Stimulated activated memory B cell treated with anti-CD40 and anti-IgM and Interleukin-4, amounts not matched to agents 10 μg/mL and 1 μg/mL and 100 μg/mL, for 72 hours (primary cell): Measurements from ENCODE around the gene NID2.

Experiments used
- ATAC-seq: fragments of 150-1000 bp; cut with Tn5 transposase; 2 replicates; pipeline ENCODE4 v1.10.0; 2021
- H3K27ac Mint-ChIP-seq: one replicate; pipeline ENCODE4 v1.8.0; 2022; ENCODE audit warnings: mild to moderate bottlenecking, mixed read lengths
- H3K27me3 Mint-ChIP-seq: one replicate; pipeline ENCODE4 v1.8.0; 2022; ENCODE audit warnings: mixed read lengths
- H3K36me3 Mint-ChIP-seq: one replicate; pipeline ENCODE4 v1.8.0; 2022; ENCODE audit warnings: mixed read lengths
- H3K4me1 Mint-ChIP-seq: one replicate; pipeline ENCODE4 v1.8.0; 2022; ENCODE audit warnings: mixed read lengths
- H3K4me3 Mint-ChIP-seq: one replicate; pipeline ENCODE4 v1.8.0; 2022; ENCODE audit warnings: mild to moderate bottlenecking, moderate library complexity, mixed read lengths
- H3K9me3 Mint-ChIP-seq: one replicate; pipeline ENCODE4 v1.8.0; 2022; ENCODE audit warnings: mixed read lengths

NID2 gene

DNA sequence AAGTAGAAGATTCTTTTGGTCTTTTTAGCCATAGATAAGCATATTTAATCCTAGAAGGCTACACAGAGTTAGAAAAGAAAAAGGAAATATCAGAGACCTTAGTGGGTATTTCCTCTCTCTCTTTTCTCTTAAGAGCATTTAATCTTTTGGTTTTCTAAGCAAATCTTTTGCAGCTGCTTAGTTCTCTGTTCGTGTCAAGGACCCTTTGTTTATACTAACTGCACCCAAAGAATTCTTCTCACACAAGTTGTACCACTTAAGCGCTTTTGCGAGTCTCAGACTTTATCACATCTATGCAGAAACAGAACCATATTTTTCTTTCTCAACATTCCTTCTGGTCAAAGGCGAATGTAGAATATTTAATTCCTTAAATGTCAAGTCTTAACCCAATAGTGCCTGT is 17.9 kb upstream of the NID2 start:
- no peak overlapping the region for H3K4me3 Mint-ChIP-seq
- H3K27ac Mint-ChIP-seq = no peak overlapping the region
- no peaks in the 10 kb centered on the region for H3K4me1 Mint-ChIP-seq
- H3K27me3 Mint-ChIP-seq = peaks cover 27% of the 10 kb centered on the region
- H3K9me3 Mint-ChIP-seq = peaks cover 6% of the 10 kb centered on the region
- no peak for ATAC-seq
- H3K36me3 Mint-ChIP-seq = no peaks in the 10 kb centered on the region

DNA sequence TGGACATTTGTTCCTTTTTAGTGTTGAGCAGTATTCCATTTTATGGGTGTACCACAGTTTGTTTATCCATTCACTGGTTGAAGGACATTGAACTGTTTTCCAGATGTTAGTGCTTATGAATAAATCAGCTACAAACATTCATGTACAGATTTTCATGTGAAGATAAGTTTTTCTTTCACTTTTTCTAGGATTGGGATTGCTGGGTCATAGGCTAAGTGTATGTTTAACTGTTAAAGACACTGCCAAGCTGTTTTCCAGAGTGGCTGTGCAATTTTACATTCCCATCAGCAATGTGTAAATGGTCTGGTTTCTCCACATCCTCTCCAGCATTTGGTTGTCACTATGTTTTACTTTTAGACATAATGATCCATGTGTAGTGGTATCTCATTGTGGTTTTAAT is 14.0 kb upstream of the NID2 start:
- H3K27ac Mint-ChIP-seq = no peak overlapping the region
- no peak for ATAC-seq
- no peak overlapping the region for H3K4me3 Mint-ChIP-seq
- peaks cover 6% of the 10 kb centered on the region for H3K9me3 Mint-ChIP-seq
- H3K36me3 Mint-ChIP-seq = no peaks in the 10 kb centered on the region
- no peaks in the 10 kb centered on the region for H3K4me1 Mint-ChIP-seq
- H3K27me3 Mint-ChIP-seq = peaks cover 13% of the 10 kb centered on the region

DNA sequence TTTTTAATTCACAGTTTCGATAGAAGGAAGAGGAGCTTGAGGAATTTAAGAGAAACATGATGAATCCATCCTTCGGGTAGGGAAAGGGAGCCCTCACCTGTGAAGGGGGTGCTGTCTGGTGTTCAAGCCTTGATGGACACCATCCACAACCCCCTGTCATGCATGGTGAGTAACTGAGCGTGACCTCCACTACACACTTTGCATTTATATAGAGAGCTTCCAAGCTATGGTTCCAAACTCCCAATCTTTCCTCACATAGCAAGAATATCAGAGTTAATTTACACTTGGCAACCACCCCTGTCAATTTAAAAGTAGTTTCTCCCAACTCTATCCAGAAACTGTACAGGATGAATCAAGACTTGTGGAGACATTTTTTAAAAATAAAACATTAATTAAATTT is 13.1 kb upstream of the NID2 start:
- Mint-ChIP-seq H3K36me3 (no peaks in the 10 kb centered on the region), H3K27me3 (peaks cover 10% of the 10 kb centered on the region), H3K27ac (no peak overlapping the region), H3K4me1 (no peaks in the 10 kb centered on the region), H3K4me3 (no peak overlapping the region), H3K9me3 (peaks cover 6% of the 10 kb centered on the region)
- ATAC-seq = no peak

DNA sequence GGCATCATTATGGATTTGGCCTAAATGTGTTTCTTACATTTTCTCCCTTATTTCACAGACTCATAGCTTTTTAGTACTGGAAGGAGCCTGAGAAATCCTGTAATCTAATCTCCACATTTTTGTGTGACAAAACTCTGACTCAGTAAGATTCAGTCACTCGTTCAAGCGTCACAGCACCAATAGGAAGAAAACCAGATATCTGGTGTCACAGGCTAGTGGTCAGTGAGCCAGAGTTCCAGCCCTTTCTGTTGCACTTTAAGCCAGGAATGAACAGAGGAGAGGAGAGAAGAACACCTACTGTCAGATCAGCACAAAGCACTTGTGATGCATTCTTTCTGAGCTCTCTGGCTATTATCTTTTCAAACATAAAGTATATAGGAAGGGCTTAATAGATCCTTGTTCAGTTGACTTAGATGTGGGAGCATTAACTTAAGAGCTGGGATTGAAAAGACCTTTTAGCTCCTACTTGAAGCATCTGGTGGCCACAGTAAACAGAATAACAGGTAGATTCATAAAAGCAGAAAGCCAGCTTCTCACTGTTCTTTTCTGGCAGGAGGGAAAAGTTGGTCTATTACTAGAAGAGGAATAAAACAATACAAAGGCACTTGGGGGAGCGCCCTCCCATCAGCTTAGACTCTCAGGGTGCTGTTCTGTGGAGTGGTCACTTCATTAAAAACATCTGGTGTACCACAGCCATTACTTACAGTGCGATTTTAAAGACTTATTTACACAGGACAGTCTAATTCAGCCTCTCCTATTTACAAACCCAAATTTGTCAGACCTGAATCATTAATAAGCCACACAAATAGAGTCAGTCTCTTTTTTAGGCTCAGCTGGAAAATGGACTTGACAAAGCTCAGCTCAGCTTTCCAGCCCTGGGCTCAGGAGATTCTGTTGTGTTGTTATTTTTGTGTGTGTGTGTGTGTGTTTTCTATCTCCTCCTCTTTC is 12.2 kb upstream of the NID2 start:
- no peak overlapping the region for H3K27ac Mint-ChIP-seq
- no peak for ATAC-seq
- H3K4me3 Mint-ChIP-seq = no peak overlapping the region
- H3K27me3 Mint-ChIP-seq = peaks cover 16% of the 10 kb centered on the region
- peaks cover 6% of the 10 kb centered on the region for H3K9me3 Mint-ChIP-seq
- H3K36me3 Mint-ChIP-seq = no peaks in the 10 kb centered on the region
- no peaks in the 10 kb centered on the region for H3K4me1 Mint-ChIP-seq

DNA sequence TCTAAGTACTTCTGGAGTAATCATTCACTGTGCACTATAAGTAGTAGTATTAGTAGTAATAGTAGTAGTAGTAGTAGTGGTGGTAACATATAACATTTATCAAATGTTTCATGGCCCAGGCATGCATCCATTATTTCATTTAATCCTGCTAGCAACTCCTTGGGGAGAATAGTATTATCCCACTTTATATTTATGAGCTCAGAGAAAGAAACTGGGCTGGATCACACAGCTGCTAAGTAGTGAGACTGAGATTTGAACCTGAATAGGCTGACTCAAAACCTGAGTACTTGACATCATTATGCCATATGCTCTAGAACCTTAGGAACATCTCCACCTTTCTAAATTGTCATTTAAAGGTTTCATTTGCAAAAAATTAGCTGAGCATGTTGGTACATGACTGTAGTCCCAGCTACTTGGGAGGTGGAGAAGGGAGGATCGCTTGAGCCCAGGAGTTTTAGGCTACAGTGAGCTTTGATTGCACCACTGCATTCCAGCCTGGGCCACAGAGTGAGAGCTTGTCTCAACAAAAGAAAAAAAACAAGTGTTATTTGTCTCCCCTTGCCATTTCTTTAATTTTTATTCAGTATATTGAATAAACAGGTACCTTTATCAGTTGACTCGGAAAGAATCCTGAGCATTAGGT is 11.4 kb upstream of the NID2 start:
- Mint-ChIP-seq H3K4me1 (no peaks in the 10 kb centered on the region), H3K36me3 (no peaks in the 10 kb centered on the region), H3K9me3 (peaks cover 6% of the 10 kb centered on the region), H3K27me3 (peaks cover 22% of the 10 kb centered on the region), H3K27ac (no peak overlapping the region), H3K4me3 (no peak overlapping the region)
- ATAC-seq = no peak

DNA sequence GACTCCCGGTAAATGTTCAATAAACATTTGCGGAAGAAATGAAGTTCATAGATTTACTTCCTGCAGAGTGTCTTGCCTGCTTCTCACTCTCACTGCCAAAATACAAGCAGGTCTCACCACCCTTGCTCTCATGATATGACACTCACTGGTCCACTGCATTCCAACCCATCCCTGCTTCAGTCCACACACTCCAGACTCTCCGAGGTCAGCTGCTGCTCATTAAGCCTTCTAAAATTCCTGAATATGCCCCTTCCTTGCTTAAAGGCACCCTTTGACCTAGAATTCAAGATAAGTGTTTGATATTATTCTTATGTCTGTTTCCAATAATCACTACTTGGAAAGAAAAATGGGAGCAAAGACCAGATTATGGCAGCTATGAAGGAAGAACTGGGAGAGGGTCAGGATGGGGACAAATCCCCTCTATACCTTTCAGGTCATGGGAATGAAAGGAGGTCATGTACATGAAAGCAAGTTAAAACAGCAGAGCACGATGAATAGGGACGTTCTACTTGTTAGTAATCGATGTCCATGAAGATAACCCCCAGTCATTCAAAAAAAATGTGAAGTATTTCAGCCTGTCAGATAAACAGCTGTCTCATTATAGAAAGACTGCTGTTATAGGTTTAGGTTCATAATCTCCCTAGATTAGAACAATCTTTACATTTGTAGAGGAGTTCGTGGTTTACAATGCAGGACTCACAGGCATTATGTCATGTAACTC is 10.5 kb upstream of the NID2 start:
- no peak overlapping the region for H3K4me3 Mint-ChIP-seq
- H3K4me1 Mint-ChIP-seq = no peaks in the 10 kb centered on the region
- peaks cover 30% of the 10 kb centered on the region for H3K27me3 Mint-ChIP-seq
- peaks cover 3% of the 10 kb centered on the region for H3K9me3 Mint-ChIP-seq
- H3K27ac Mint-ChIP-seq = no peak overlapping the region
- ATAC-seq = no peak
- H3K36me3 Mint-ChIP-seq = no peaks in the 10 kb centered on the region

DNA sequence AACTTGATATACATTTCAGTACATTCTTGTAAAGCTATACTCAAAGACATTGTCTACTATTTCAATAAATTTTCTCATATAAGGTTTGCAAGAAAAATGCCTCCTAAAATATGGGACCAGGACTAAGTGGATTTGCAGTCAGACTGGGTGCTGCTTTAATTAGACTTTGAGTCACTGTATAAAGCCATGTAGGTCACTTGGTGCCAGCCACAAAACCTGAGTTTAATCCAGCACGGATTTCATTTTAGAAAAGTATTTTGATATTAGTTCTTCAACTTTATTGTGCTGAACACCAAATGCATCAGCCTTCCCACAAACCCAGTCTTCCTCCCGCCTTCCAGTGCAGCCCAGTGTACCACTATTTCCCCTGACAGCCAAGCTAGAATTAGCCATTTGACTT is 9.9 kb upstream of the NID2 start:
- Mint-ChIP-seq H3K27me3 (peaks cover 37% of the 10 kb centered on the region), H3K4me3 (no peak overlapping the region), H3K9me3 (peaks cover 6% of the 10 kb centered on the region), H3K27ac (no peak overlapping the region), H3K36me3 (no peaks in the 10 kb centered on the region), H3K4me1 (no peaks in the 10 kb centered on the region)
- no peak for ATAC-seq

DNA sequence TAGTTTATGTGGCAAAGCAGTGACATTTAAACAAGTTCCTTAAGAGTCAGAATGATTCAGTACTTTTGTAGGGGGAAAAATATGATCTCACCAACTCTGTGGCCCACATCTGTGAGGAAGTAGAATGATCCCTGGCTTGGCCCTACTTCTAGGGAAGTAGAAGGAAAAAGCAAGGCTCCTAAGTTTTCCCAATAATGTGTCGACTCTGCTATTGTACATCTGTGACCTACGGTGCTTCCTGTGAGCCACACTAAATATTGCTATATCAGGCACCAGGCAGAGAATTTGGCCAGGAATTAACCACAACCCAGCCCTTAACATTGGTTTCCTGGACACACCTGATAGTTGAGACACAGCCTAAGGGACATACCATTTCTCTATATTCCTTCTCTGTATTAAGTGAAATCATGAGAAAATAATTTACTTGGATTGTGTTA is 9.3 kb upstream of the NID2 start:
- H3K27me3 Mint-ChIP-seq = peaks cover 38% of the 10 kb centered on the region
- ATAC-seq = no peak
- H3K4me1 Mint-ChIP-seq = no peaks in the 10 kb centered on the region
- H3K9me3 Mint-ChIP-seq = peaks cover 6% of the 10 kb centered on the region
- no peaks in the 10 kb centered on the region for H3K36me3 Mint-ChIP-seq
- no peak overlapping the region for H3K4me3 Mint-ChIP-seq
- no peak overlapping the region for H3K27ac Mint-ChIP-seq

DNA sequence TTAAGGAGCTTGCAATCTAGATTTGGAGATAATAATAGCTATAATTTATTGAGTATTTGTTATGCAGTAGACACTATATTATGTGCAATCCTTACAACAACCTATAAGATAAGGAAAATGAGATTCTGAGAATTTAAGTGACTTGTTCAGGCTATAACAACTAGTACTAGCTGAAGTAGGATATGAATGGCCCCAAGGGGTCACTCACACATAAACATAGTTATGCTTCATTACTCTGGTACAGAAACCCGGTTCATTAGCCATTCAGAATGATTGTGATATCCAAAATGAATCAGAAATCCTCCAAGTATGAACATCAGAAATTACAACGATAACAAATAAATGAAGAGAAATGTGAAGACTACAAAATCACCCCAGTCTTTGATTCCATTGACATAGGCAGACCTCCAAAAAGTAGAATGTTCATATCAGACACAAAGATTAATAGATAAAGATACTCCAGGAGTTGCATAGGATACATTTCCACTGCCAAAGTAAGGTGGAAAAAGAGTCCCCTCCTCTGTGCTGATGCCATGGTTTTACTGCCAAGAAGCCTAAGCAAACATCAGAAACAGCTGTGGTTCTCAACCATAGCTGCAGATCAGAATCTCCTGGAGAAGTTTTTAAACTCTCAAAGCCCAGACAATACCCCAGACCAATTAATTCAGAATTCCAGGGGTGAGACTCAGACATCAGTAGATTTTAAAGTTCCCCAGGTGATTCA is 8.6 kb upstream of the NID2 start:
- Mint-ChIP-seq H3K27me3 (peaks cover 42% of the 10 kb centered on the region), H3K4me3 (no peak overlapping the region), H3K36me3 (no peaks in the 10 kb centered on the region), H3K27ac (no peak overlapping the region), H3K9me3 (peaks cover 6% of the 10 kb centered on the region), H3K4me1 (no peaks in the 10 kb centered on the region)
- no peak for ATAC-seq

DNA sequence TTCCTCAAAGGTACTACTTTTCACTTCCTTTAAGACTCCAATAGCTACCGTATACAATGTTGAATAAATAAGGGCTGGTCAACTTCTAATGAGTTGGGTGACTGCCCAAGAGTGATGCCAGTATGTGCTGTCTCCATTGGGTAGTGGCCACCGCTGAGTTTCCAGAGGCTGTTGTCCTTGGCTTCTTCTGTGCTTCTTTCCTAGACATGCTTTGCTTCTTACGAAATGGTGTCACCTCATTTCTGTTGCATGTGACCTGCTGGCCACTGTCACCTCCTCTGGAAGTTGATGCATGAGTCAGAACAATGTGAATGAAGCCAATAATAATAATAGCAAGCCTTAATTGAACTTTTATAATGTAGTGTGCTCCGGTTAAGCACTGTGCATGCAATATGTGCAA is 7.5 kb upstream of the NID2 start:
- ATAC-seq = no peak
- Mint-ChIP-seq H3K4me1 (no peaks in the 10 kb centered on the region), H3K27ac (no peak overlapping the region), H3K9me3 (peaks cover 6% of the 10 kb centered on the region), H3K27me3 (peaks cover 53% of the 10 kb centered on the region), H3K4me3 (no peak overlapping the region), H3K36me3 (no peaks in the 10 kb centered on the region)

DNA sequence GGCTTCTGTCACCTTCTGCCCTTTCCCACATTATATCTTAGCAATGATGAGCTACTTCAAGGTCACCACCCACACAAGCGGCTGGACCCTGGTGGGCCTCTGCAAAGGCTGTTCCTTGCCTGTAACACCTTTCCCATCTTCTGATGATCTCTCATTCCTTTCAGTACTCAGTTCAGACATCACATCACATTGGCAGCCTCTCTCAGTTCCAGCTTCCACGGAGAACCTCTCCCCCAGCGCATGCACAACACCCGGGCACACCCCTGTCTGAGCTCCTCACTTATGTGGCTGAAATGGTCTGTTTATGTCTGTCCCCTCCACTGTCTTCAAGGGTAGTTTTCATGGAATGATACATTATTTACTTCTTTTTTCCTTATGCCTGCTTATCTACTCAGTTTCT is 6.5 kb upstream of the NID2 start:
- ATAC-seq = no peak
- no peaks in the 10 kb centered on the region for H3K4me1 Mint-ChIP-seq
- no peak overlapping the region for H3K4me3 Mint-ChIP-seq
- H3K36me3 Mint-ChIP-seq = no peaks in the 10 kb centered on the region
- H3K27me3 Mint-ChIP-seq = peaks cover 63% of the 10 kb centered on the region
- H3K9me3 Mint-ChIP-seq = peaks cover 6% of the 10 kb centered on the region
- H3K27ac Mint-ChIP-seq = no peak overlapping the region

DNA sequence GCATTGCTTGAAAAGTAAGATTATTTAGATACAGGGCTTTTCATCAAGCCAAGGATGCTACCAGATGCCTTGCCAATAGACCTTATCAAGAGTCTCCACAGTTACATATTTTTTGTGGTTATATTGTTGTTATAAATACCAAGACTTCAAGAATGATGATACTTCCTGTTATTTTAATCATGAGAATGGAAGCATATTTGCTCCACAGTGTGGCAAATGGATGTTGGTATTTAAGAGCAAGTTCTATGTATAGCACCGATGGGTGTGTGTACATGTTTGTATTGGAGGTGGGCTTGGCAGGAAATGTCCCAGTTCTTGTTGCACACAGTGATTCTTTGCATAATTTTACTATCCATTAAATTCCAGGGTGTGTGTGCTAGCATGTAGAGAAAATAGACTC is 4.4 kb upstream of the NID2 start:
- no peak for ATAC-seq
- H3K27me3 Mint-ChIP-seq = peaks cover 69% of the 10 kb centered on the region
- H3K9me3 Mint-ChIP-seq = peaks cover 6% of the 10 kb centered on the region
- H3K4me3 Mint-ChIP-seq = no peak overlapping the region
- H3K4me1 Mint-ChIP-seq = peaks cover 11% of the 10 kb centered on the region
- no peaks in the 10 kb centered on the region for H3K36me3 Mint-ChIP-seq
- H3K27ac Mint-ChIP-seq = no peak overlapping the region

DNA sequence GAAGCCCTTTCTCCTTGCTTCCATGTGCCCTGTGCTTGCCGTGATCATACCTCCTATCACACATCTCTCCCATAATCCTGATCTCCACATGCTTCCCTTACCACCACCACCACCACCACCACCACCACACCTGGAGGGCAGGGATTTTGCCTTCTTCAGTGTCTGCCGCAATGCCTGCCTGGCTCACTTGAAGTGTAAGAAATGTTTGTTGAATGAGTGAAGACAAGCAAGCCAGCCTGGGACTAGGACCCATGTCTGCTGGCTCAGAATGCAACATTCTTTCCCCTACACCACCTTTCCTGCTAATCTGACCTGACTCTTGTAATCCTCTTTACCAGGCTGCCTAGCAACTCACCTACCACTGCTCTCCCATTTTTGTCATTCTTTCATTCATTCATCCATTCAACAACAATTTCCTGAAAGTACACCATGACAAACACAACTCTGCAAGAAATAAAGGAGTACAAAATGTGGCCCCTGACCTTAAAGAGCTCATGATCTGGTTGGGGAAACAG is 3.5 kb upstream of the NID2 start:
- Mint-ChIP-seq H3K9me3 (peaks cover 6% of the 10 kb centered on the region), H3K4me1 (peaks cover 20% of the 10 kb centered on the region), H3K36me3 (no peaks in the 10 kb centered on the region), H3K27ac (no peak overlapping the region), H3K27me3 (peaks cover 79% of the 10 kb centered on the region), H3K4me3 (no peak overlapping the region)
- ATAC-seq = no peak

DNA sequence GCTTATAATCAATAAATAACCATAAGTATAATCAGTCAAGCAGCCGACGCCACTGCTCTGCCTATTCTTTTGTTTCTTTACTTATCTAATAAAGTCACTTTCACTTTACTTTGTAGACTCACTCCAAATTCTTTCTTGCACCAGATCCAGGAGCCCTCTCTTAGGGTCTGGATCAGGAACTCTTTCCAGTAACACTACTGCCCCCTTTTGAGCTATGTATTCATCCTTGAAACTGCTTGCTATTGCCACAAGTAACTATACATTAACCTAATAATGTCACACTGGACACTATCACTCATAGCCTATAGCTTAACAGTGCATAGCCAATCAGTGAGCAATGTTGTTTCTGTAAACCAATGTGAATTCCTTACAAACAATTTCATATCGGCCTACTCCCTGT is 2.8 kb upstream of the NID2 start:
- peaks cover 85% of the 10 kb centered on the region for H3K27me3 Mint-ChIP-seq
- H3K9me3 Mint-ChIP-seq = peaks cover 6% of the 10 kb centered on the region
- H3K4me3 Mint-ChIP-seq = no peak overlapping the region
- H3K36me3 Mint-ChIP-seq = no peaks in the 10 kb centered on the region
- peaks cover 20% of the 10 kb centered on the region for H3K4me1 Mint-ChIP-seq
- no peak for ATAC-seq
- H3K27ac Mint-ChIP-seq = no peak overlapping the region

DNA sequence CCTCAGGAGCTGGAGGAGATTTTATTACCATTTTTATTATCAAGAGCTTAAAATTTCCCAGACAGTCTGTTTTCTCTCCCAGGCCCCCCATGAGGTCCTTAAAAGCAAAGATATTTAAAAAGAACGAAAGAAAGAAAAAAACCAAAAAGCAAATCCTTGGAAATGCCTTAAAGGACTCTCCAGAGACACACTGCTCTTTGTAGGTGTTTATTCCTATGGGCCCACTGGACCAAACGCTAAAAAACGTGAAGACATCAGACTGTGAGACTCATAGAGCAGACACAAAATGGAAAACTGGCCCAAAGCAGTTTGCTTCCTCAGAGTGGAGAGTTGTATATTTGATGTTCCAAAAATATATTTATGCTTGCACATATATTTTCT is 1.2 kb upstream of the NID2 start:
- peaks cover 20% of the 10 kb centered on the region for H3K4me1 Mint-ChIP-seq
- H3K36me3 Mint-ChIP-seq = no peaks in the 10 kb centered on the region

More for the DNA sequence above, 1.2 kb upstream of the NID2 start:
- H3K27ac Mint-ChIP-seq = no peak overlapping the region
- no peak for ATAC-seq
- peak overlapping the region; percentile 13 for H3K4me3 Mint-ChIP-seq
- peaks cover 6% of the 10 kb centered on the region for H3K9me3 Mint-ChIP-seq
- peaks cover 78% of the 10 kb centered on the region for H3K27me3 Mint-ChIP-seq
